CD4-positive, alpha-beta T cell (primary cell): ENCODE measurements around the gene TOR1B. TPM values are rescaled to one million over a fixed set of nuclear protein-coding genes. Genes with fewer than 3 reads are reported as not detected.

Source experiments
- ATAC-seq: fragments of 200-7000 bp; cut with Tn5 transposase; one replicate; pipeline ENCODE4 v1.10.0; 2022; ENCODE audit warnings: mild to moderate bottlenecking; ENCODE audit not compliant: poor library complexity
- CTCF ChIA-PET: fragments of 350-600 bp; sonication (Branson Sonifier 250); formaldehyde crosslinking; loops from one replicate; lab custom pipeline; 2021; ENCODE audit warnings: antibody characterized with exemption, inconsistent platforms; lab: Charles Lee
- POLR2A ChIA-PET: fragments of 350-600 bp; sonication (Branson Sonifier 250); formaldehyde crosslinking; loops from one replicate; lab custom pipeline; 2021; ENCODE audit warnings: antibody characterized with exemption, inconsistent platforms; lab: Charles Lee
- DNase-seq, 14 experiments: peaks; one replicate each; pipeline ENCODE4 v3.0.0-alpha.2; 2013 to 2020; ENCODE audit warnings: mixed read lengths in 2 of 14
- H3K27ac ChIP-seq, 2 donors: one replicate each; pipeline versions ENCODE4 v1.5.1 to v1.7.0; 2013; ENCODE audit warnings: low read length in 2 of 2, low read depth in 1 of 2, mild to moderate bottlenecking in 1 of 2
- H3K27me3 ChIP-seq, 2 experiments: 1 replicate in 1 of 2; 2 replicates in 1 of 2; pipeline versions ENCODE4 v1.6.1 to v1.7.0; 2013; ENCODE audit warnings: low read length in 2 of 2, control low read depth in 1 of 2, mild to moderate bottlenecking in 1 of 2, moderate library complexity in 1 of 2; ENCODE audit not compliant: insufficient read depth in 2 of 2, control insufficient read depth in 1 of 2
- H3K36me3 ChIP-seq: one replicate; pipeline ENCODE4 v1.6.1; 2013; ENCODE audit warnings: low read length, control low read depth; ENCODE audit not compliant: insufficient read depth
- H3K4me1 ChIP-seq: one replicate; pipeline ENCODE4 v1.6.1; 2013; ENCODE audit warnings: low read length, control low read depth; ENCODE audit not compliant: insufficient read depth
- H3K4me3 ChIP-seq: one replicate; pipeline ENCODE4 v1.5.1; 2013; ENCODE audit warnings: mild to moderate bottlenecking, low read length, moderate library complexity
- H3K9me3 ChIP-seq, 2 experiments: 1 replicate in 1 of 2; 2 replicates in 1 of 2; pipeline versions ENCODE4 v1.6.1 to v1.7.0; 2013; ENCODE audit warnings: low read length in 2 of 2, mild to moderate bottlenecking in 2 of 2, control low read depth in 1 of 2, moderate library complexity in 1 of 2; ENCODE audit not compliant: control insufficient read depth in 1 of 2, insufficient read depth in 1 of 2
- H3K27ac Mint-ChIP-seq: one replicate; pipeline ENCODE4 v1.8.0; 2020; ENCODE audit warnings: mixed read lengths
- H3K27me3 Mint-ChIP-seq: one replicate; pipeline ENCODE4 v1.8.0; 2021; ENCODE audit warnings: mixed read lengths
- H3K36me3 Mint-ChIP-seq: one replicate; pipeline ENCODE4 v1.8.0; 2021; ENCODE audit warnings: low read depth, mixed read lengths
- H3K4me1 Mint-ChIP-seq: one replicate; pipeline ENCODE4 v1.8.0; 2021; ENCODE audit warnings: low read depth, mixed read lengths
- H3K4me3 Mint-ChIP-seq: one replicate; pipeline ENCODE4 v1.8.0; 2020; ENCODE audit warnings: mild to moderate bottlenecking, mixed read lengths
- H3K9me3 Mint-ChIP-seq: one replicate; pipeline ENCODE4 v1.8.0; 2020; ENCODE audit warnings: mixed read lengths
- CTCF ChIP-seq: fragments of 200-600 bp; IDR thresholded peaks from one replicate; pipeline ENCODE4 v1.8.0; 2022; ENCODE audit warnings: antibody characterized with exemption, mild to moderate bottlenecking
- intact Hi-C, 2 experiments: fragments of 100-400 bp; cut with DNase I in 1 of 2; cut with micrococcal nuclease in 1 of 2; formaldehyde crosslinking; loops; one replicate each; pipeline versions ENCODE4 v1.15.1 to v1.9.0; 2023 to 2025; cut with DNase I, micrococcal nuclease
- total RNA-seq, 174 experiments: library from RNA in 2 of 174; stranded (reverse) in 2 of 174; gene quantifications; one replicate each; pipeline ENCODE4 v1.2.3 and lab custom pipeline; 2021 to 2026

The TOR1B gene
- total RNA-seq, 2 experiments from 2014 or later: 13.4 to 15.1 TPM

GRCh38 chr9:129840034-129840433 is 37.0 kb downstream of the TOR1B start:
- TF ChIP-seq CTCF: no peak
- intact Hi-C loops: loop anchor here in 1 of 2 experiments (2.0 kb wide), 1 partner anchor 27 kb away; no protein-coding TSS in a partner anchor
- POLR2A ChIA-PET: no interaction called here
- H3K27me3 ChIP-seq: no peaks in the 10 kb centered on the region
- H3K27me3 Mint-ChIP-seq: no peaks in the 10 kb centered on the region
- H3K4me3 Mint-ChIP-seq: peak overlapping the region; percentile 68
- H3K4me1 Mint-ChIP-seq: peaks cover 75% of the 10 kb centered on the region
- H3K4me1 ChIP-seq: peaks cover 60% of the 10 kb centered on the region
- no peaks in the 10 kb centered on the region for H3K9me3 Mint-ChIP-seq
- DNase-seq: peak in 7 of 14 experiments; percentile 14 to 55 (median 31)
- CTCF ChIA-PET: interaction anchor here (0.6 to 0.7 kb wide), 2 partner anchors 24 to 55 kb away, joined by 3 read pairs; no protein-coding TSS in a partner anchor
- peaks cover 28% of the 10 kb centered on the region for H3K36me3 ChIP-seq
- H3K9me3 ChIP-seq: no peaks in the 10 kb centered on the region
- peaks cover 55% of the 10 kb centered on the region for H3K36me3 Mint-ChIP-seq
- H3K27ac ChIP-seq: peak overlapping the region; percentile 45 to 59
- peak; percentile 21 for ATAC-seq
- peak overlapping the region; percentile 92 for H3K27ac Mint-ChIP-seq
- peak overlapping the region; percentile 9 for H3K4me3 ChIP-seq

DNA sequence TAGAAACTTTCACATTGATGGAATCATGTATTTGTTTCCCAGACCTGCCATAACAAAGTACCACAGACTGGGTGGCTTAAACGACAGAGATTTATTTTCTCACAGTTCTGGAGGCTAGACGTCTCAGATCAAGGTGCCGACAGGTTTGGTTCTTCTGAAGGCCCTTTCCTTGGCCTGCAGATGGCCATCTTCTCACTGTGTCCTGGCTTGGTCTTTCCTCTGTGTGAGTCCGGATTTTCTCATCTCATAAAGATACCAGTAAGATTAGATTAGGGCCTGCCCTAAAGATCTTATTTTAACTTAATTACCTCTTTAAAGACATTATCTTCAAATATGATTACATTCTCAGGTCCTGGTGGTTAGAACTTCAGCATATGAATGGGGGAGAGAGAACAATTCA is 38.1 kb downstream of the TOR1B start:
- no peak for TF ChIP-seq CTCF
- no peak overlapping the region for H3K4me3 ChIP-seq
- ATAC-seq (no peak), DNase-seq (no peak)
- Mint-ChIP-seq H3K36me3 (peaks cover 47% of the 10 kb centered on the region), H3K4me1 (peaks cover 76% of the 10 kb centered on the region), H3K27ac (peak overlapping the region; percentile 92), H3K27me3 (no peaks in the 10 kb centered on the region), H3K4me3 (peak overlapping the region; percentile 1), H3K9me3 (no peaks in the 10 kb centered on the region)
- H3K27me3 ChIP-seq: no peaks in the 10 kb centered on the region
- H3K4me1 ChIP-seq: peaks cover 70% of the 10 kb centered on the region
- peaks cover 28% of the 10 kb centered on the region for H3K36me3 ChIP-seq
- POLR2A ChIA-PET: no interaction called here
- CTCF ChIA-PET: no interaction called here
- no peaks in the 10 kb centered on the region for H3K9me3 ChIP-seq
- H3K27ac ChIP-seq: no peak overlapping the region
- intact Hi-C loops: loop anchor here in 1 of 2 experiments (2.0 kb wide), 1 partner anchor 26 kb away; no protein-coding TSS in a partner anchor

DNA sequence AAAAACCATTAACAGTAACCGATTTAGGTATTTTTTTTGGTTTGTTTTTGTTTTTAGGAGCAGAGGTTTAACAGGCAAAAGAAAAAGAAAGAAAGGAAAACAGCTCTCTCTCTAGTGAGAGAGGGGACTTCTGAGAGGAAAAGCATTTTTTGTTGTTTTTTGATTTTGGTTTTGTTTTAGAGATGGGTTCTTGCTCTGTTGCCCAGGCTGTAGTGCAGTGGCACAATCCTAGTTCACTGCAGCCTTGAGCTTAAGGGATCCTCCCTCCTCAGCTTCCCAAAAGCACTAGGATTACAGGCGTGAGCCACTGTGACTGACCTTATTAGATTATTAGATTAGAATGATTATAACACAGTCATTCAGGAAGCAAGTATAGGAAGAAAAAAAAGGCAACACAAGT is 42.4 kb downstream of the TOR1B start:
- H3K27ac ChIP-seq: peak overlapping the region; percentile 16 to 57
- ATAC-seq: no peak
- H3K36me3 ChIP-seq: peaks cover 43% of the 10 kb centered on the region
- Mint-ChIP-seq H3K27ac (peak overlapping the region; percentile 57), H3K9me3 (no peaks in the 10 kb centered on the region), H3K4me3 (no peak overlapping the region), H3K4me1 (peaks cover 43% of the 10 kb centered on the region), H3K36me3 (peaks cover 53% of the 10 kb centered on the region), H3K27me3 (no peaks in the 10 kb centered on the region)
- no peaks in the 10 kb centered on the region for H3K9me3 ChIP-seq
- no peaks in the 10 kb centered on the region for H3K27me3 ChIP-seq
- no peak for TF ChIP-seq CTCF
- H3K4me1 ChIP-seq: peaks cover 39% of the 10 kb centered on the region
- no peak overlapping the region for H3K4me3 ChIP-seq
- ChIA-PET CTCF (no interaction called here), POLR2A (interaction anchor here (1.0 to 1.2 kb wide), 2 partner anchors 9 to 24 kb away, joined by 3 to 4 read pairs; no protein-coding TSS in a partner anchor)
- intact Hi-C loops: no loop called here
- DNase-seq: peak in 1 of 14 experiments; percentile 28
